ENCODE measurements around the gene DRAXIN.

DRAXIN gene

GRCh38 chr1:11671544-11672286 is 19.8 kb upstream of the DRAXIN start:
- TF ChIP-seq POLR2A (IDR thresholded peaks at IDR 0.05; ENCODE audit: low read depth, low read length) (no peak), TAF1 (IDR thresholded peaks at IDR 0.05; ENCODE audit: low read depth, low read length) (no peak), PAX5 (IDR thresholded peaks at IDR 0.05; ENCODE audit: insufficient read depth, low read length, severe bottlenecking) (no peak), POU2F2 (IDR thresholded peaks at IDR 0.05; ENCODE audit: low read depth, low read length) (no peak), POLR2AphosphoS5 (IDR thresholded peaks at IDR 0.05; ENCODE audit: low read depth, low read length) (no peak), SPI1 (IDR thresholded peaks at IDR 0.05; ENCODE audit: low read depth, low read length) (no peak)
- DNase-seq (ENCODE audit: insufficient read length, low spot score) (no peak), FAIRE-seq (no peak)

GRCh38 chr1:11673089-11673769 is 18.3 kb upstream of the DRAXIN start:
- no peak for TF ChIP-seq SPI1 (IDR thresholded peaks at IDR 0.05; ENCODE audit: low read depth, low read length)
- TF ChIP-seq PAX5 (IDR thresholded peaks at IDR 0.05; ENCODE audit: insufficient read depth, low read length, severe bottlenecking) = no peak
- TF ChIP-seq TAF1 (IDR thresholded peaks at IDR 0.05; ENCODE audit: low read depth, low read length) = no peak
- no peak for TF ChIP-seq POLR2A (IDR thresholded peaks at IDR 0.05; ENCODE audit: low read depth, low read length)
- no peak for TF ChIP-seq POU2F2 (IDR thresholded peaks at IDR 0.05; ENCODE audit: low read depth, low read length)
- no peak for TF ChIP-seq POLR2AphosphoS5 (IDR thresholded peaks at IDR 0.05; ENCODE audit: low read depth, low read length)
- DNase-seq (ENCODE audit: insufficient read length, low spot score) (no peak), FAIRE-seq (no peak)

- TF ChIP-seq POLR2AphosphoS5 (IDR thresholded peaks at IDR 0.05; ENCODE audit: low read depth, low read length) (no peak), POU2F2 (IDR thresholded peaks at IDR 0.05; ENCODE audit: low read depth, low read length) (no peak), TAF1 (IDR thresholded peaks at IDR 0.05; ENCODE audit: low read depth, low read length) (no peak), PAX5 (IDR thresholded peaks at IDR 0.05; ENCODE audit: insufficient read depth, low read length, severe bottlenecking) (no peak), SPI1 (IDR thresholded peaks at IDR 0.05; ENCODE audit: low read depth, low read length) (no peak), POLR2A (IDR thresholded peaks at IDR 0.05; ENCODE audit: low read depth, low read length) (no peak)
- FAIRE-seq (no peak), DNase-seq (ENCODE audit: insufficient read length, low spot score) (no peak)
Measured at GRCh38 chr1:11674488-11674887, 17.0 kb upstream of the DRAXIN start.

- DNase-seq (ENCODE audit: insufficient read length, low spot score) = no peak
- no peak for FAIRE-seq
- TF ChIP-seq POU2F2 (IDR thresholded peaks at IDR 0.05; ENCODE audit: low read depth, low read length) (no peak), SPI1 (IDR thresholded peaks at IDR 0.05; ENCODE audit: low read depth, low read length) (no peak), POLR2A (IDR thresholded peaks at IDR 0.05; ENCODE audit: low read depth, low read length) (no peak), PAX5 (IDR thresholded peaks at IDR 0.05; ENCODE audit: insufficient read depth, low read length, severe bottlenecking) (no peak), TAF1 (IDR thresholded peaks at IDR 0.05; ENCODE audit: low read depth, low read length) (no peak), POLR2AphosphoS5 (IDR thresholded peaks at IDR 0.05; ENCODE audit: low read depth, low read length) (no peak)
Measured at GRCh38 chr1:11675325-11675724, 16.2 kb upstream of the DRAXIN start.

GRCh38 chr1:11676386-11677103 is 15.0 kb upstream of the DRAXIN start:
- TF ChIP-seq POLR2AphosphoS5 (IDR thresholded peaks at IDR 0.05; ENCODE audit: low read depth, low read length) (no peak), POU2F2 (IDR thresholded peaks at IDR 0.05; ENCODE audit: low read depth, low read length) (no peak), TAF1 (IDR thresholded peaks at IDR 0.05; ENCODE audit: low read depth, low read length) (no peak), POLR2A (IDR thresholded peaks at IDR 0.05; ENCODE audit: low read depth, low read length) (no peak), PAX5 (IDR thresholded peaks at IDR 0.05; ENCODE audit: insufficient read depth, low read length, severe bottlenecking) (no peak), SPI1 (IDR thresholded peaks at IDR 0.05; ENCODE audit: low read depth, low read length) (no peak)
- no peak for DNase-seq (ENCODE audit: insufficient read length, low spot score)
- no peak for FAIRE-seq

DNA sequence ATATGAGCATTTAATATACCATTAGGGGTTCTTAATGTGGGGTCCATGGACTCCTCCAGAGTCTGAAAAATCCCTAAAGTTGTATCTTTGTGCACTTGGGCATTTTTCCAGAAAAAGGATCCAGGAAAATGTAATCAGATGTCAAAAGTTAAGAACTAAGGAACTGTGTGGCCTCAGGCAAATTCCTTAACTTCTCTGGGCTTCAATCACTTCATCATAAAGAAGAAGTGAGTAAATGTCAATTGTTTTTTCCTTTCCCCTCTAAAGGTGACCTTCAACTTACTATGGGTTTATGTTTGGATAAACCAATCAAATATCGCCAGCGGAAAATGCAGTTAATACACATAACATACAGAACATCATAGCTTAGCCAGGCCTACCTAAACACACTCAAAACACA is 13.1 kb upstream of the DRAXIN start:
- no peak for FAIRE-seq
- TF ChIP-seq POLR2A (IDR thresholded peaks at IDR 0.05; ENCODE audit: low read depth, low read length) (no peak), SPI1 (IDR thresholded peaks at IDR 0.05; ENCODE audit: low read depth, low read length) (no peak), TAF1 (IDR thresholded peaks at IDR 0.05; ENCODE audit: low read depth, low read length) (no peak), POU2F2 (IDR thresholded peaks at IDR 0.05; ENCODE audit: low read depth, low read length) (no peak), PAX5 (IDR thresholded peaks at IDR 0.05; ENCODE audit: insufficient read depth, low read length, severe bottlenecking) (no peak), POLR2AphosphoS5 (IDR thresholded peaks at IDR 0.05; ENCODE audit: low read depth, low read length) (no peak)
- no peak for DNase-seq (ENCODE audit: insufficient read length, low spot score)

DNA sequence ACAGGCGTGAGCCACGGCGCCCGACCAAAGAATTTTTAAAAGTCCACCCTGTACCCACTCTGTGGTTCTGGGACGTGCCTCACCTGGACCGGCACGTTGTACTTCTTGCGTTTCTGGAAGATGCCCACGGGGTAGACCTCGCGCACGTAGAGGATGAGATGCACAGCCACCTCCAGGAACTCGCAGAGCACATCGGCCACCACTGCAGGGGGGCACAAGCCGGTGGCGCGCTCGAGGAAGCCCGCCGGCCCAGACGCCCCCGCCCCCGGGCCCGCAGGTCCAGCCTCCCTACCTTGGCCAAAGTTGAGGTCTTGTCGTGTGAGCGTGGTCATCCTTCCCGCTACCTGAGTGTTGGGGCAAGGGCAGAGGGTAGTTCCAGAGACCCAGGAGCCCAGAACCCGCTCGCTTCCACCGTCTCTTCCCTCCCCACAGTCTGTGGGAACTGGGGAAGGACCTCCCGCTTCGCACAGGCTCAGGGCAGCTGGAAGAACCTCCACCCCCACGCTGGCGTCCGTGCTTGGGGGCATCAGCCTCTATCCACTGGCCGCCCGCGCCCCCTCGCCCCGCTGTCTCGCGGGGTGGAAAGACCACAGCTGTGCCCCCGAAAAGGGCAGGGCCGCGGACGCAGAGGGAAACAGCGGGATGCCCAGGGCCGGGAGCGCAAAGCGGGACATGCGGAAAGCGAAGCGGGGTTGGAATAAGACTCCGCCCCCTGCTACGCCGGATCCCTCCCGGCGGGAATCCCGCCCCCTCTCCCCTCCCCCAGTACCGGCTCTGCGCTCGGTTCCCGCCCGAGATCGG is 11.0 kb upstream of the DRAXIN start:
- FAIRE-seq (peak; percentile 20), DNase-seq (ENCODE audit: insufficient read length, low spot score) (no peak)
- TF ChIP-seq PAX5 (IDR thresholded peaks at IDR 0.05; ENCODE audit: insufficient read depth, low read length, severe bottlenecking) (no peak), POLR2A (IDR thresholded peaks at IDR 0.05; ENCODE audit: low read depth, low read length) (no peak), TAF1 (IDR thresholded peaks at IDR 0.05; ENCODE audit: low read depth, low read length) (0 out of 2 replicates have a peak, but pooled peaks have one; percentile 3)

DNA sequence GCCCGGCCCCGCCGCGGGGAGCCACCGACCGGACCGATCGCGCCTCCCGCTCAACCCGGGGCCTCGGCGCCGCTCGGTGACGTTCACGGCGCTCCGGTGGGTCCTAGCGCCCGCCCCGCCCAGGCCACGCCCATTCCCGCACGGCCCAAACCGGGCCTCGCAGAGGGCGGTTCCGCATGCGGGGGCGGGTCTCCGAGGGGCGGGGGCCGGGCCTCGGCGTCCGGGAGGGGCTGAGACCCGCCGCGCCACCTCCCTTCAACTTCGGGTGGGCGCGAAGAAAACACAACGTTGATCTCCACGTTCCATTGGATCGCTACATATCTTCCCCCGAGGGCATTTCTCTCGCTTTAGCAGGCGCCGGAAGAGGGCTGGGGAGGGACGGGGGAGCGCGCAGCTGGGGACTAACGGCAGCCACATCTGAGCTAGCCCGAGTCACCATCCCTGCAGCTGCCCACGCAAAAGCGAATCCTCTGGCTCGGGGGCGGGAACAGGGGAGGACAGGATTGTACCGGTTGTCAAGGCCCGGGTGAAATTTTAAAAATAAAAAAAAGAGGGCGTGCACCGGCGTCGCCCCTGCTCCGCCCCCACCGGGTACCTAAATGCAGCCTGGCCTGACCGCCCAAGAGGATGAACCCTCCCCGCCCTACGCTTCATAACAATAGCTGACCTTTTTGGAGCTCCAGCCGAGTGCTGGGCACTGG is 10.3 kb upstream of the DRAXIN start, which contains the start of gene MAD2L2:
Gene MAD2L2 (minus strand): TSS at position 78 of the 701 bp plus-strand sequence. CDS start 547 bp downstream, outside the sequence.
- FAIRE-seq = peak; percentile 90
- DNase-seq (ENCODE audit: insufficient read length, low spot score) = peak; percentile 98
- TF ChIP-seq PAX5 (IDR thresholded peaks at IDR 0.05; ENCODE audit: insufficient read depth, low read length, severe bottlenecking) = peak; percentile 32
- TF ChIP-seq TAF1 (IDR thresholded peaks at IDR 0.05; ENCODE audit: low read depth, low read length) = 0 out of 2 replicates have a peak, but pooled peaks have one; percentile 8
- TF ChIP-seq SPI1 (IDR thresholded peaks at IDR 0.05; ENCODE audit: low read depth, low read length) = no peak
- TF ChIP-seq POLR2A (IDR thresholded peaks at IDR 0.05; ENCODE audit: low read depth, low read length) = no peak
- no peak for TF ChIP-seq POLR2AphosphoS5 (IDR thresholded peaks at IDR 0.05; ENCODE audit: low read depth, low read length)
- no peak for TF ChIP-seq POU2F2 (IDR thresholded peaks at IDR 0.05; ENCODE audit: low read depth, low read length)
